ENCODE data around the gene LYVE1.

The LYVE1 gene

GRCh38 chr11:10558288-10558687, 10.2 kb downstream of the LYVE1 start:
- no peak for DNase-seq (ENCODE audit: low spot score)

DNA sequence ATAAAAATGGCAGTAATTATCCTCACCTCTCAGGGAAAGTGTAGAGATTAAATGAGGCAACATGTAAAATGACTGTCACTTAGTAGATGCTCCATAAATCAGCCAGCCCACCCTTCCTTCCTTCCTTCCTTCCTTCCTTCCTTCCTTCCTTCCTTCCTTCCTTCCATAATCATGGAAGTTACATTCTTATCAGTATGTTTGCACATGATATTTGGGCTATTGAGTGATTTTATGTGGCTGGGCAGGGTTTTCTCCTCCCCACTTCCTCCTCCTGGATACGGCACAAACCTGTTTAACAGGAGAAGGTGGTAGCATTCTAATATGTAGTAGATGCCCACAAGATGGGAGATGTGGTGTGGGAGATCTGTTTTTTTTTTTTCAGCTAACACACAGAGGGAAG, 11.9 kb downstream of the LYVE1 start:
- DNase-seq (ENCODE audit: low spot score), result no peak

DNA sequence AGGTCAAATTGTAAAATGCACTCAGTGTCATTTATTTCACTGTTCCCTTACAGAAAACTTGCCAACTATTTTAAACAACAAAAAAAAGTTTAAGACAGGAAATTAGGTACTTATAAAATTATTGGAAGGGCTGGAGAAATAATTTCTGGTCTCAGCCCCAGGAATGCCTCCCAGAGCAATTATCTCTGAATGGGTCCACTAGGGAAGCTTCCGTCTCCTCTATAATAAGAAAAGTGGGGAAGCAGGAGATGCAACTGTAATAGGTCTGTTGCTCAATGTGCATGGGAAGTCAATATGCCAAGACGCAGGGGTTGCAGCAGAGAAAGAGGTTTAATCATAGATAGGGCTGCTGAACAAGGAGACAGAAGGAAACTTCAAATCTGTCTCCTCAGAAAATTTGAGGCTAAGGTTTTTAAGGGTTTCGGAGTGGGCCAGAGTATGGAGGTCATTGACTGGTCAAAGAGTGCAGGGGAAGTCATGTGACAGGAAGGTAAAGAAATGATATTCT, 16.6 kb downstream of the LYVE1 start:
- no peak for DNase-seq (ENCODE audit: low spot score)

DNA sequence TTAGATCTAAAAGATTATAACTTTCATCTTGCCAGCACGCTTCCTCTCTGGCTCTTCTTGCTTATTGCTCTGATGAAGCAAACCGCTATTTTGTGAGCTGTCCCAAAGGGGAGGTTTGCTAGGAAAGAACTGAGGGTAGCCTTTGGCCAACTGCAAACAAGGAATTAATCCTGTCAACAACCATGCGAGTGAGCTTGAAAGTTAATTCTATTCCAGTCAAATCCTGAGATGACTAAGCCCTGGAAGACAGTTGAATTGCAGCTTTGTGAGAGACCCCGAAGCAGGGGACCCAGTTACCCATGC, 17.2 kb downstream of the LYVE1 start:
- DNase-seq (ENCODE audit: low spot score), result no peak

DNA sequence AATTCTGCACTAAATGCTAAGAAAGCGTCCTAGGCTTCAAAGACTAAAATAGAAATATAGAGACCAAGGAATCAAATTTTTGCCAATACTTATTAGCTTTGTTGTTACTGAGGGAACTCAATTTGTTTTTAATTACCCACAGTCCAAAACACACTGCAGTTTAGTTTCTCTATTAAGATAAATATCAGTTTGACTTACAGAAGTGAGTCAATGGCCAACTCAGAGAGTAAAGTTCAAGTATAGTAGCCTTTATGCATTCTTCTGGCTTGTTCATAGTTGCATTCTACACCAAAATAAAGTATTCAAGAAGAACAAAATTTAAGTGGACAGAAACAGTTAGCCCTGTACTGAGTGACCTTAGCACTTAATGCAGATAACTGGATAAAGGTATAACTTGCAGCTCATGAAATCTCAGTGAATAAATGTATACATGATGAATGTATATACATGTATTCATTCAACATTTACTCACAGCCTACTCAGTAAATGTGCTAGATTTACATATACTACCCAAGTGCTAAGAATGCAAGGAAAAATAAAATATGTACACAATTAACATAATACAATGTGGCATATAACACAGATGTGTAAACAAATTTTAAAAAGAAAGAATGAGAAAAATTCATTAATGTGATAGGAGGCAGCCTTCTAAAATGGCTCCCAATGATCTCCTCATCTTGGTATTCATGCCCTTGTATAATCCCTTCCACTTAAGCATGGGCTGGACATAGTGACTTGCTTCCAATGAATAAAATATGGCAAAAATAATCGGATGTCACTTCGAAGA, 17.8 kb downstream of the LYVE1 start:
- DNase-seq (ENCODE audit: low spot score), result no peak

- DNase-seq (ENCODE audit: low spot score), result no peak
These were observed 23.7 kb downstream of the LYVE1 start for GRCh38 chr11:10544491-10545465.

GRCh38 chr11:10543782-10544181, 24.7 kb downstream of the LYVE1 start:
- no peak for DNase-seq (ENCODE audit: low spot score)

GRCh38 chr11:10542776-10543175, 25.7 kb downstream of the LYVE1 start:
- no peak for DNase-seq (ENCODE audit: low spot score)

DNA sequence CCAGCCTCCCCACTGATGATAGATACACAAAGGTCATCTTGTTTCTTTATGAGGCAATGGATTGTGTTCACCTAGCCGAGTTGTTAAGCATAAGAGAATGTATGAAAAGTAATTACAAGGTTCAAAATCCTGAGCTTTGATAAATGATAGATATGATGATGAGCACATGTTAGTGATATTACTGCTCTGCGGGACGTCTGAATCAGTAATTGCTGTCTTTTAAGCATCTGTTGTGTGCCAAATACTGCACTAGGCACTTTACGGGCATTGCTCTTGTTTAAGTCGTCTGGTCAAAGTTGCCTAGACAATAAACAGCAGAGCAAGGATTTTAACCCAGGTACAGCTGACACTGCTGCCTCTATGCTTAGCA, 26.9 kb downstream of the LYVE1 start:
- no peak for DNase-seq (ENCODE audit: low spot score)

DNA sequence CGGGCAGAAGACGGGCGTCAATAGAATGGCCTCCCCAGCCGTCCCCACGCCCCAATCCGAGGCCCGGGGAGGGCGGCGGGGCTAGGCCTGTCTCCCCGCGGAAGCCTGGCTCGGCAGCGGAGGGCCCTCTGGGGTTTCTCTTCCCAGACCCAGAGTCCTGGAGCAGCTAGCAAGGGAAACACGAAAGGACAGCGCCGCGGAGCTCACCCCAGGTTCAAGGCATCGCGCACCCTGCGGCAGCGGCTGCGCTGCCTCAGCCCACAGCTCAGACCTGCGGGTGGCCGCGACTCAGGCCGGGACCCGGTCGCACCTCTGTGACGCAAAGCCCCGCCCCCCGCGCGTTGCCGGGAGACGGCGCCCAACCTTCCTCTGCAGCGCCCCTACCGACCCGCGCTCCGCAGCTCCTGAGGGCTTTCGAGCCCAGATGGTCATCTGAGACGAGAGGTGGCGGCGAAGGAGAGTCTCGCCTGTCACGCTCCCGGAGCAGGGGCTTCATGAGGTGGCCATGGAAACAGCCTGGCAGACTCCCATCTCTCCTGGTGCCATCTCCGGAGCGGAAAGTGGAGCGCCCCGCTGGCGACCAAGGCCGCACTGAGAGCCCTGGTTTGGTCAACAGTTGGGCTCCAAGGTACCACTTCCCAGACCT, 27.4 kb downstream of the LYVE1 start, which contains the start of gene RNF141:
Gene RNF141, minus strand, starts transcription at position 273 of the 646 bp plus-strand sequence. CDS start 7,029 bp downstream, outside the sequence.
- peak; percentile 90 for DNase-seq (ENCODE audit: low spot score)

DNA sequence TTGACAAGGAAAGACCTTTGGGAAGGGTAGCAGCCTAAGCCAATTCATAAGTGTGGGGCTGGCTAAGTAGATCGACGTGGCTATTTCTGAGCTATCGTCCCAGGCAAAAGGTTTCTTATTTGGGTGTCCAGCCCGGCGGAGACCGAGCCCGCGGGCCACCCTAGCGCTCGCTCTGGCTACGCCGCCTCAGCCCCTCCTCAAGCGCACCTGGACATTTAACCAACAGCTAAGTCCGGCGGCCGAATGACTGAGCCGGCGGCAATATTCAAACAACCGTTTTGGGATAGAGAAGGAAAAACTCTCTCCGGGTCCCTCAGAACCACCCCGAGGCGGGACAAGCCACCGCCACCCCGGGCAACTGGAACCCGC, 27.9 kb downstream of the LYVE1 start:
- DNase-seq (ENCODE audit: low spot score), result peak; percentile 41

- DNase-seq (ENCODE audit: low spot score), result peak; percentile 8
These were observed 29.1 kb downstream of the LYVE1 start for GRCh38 chr11:10539339-10539738.

DNA sequence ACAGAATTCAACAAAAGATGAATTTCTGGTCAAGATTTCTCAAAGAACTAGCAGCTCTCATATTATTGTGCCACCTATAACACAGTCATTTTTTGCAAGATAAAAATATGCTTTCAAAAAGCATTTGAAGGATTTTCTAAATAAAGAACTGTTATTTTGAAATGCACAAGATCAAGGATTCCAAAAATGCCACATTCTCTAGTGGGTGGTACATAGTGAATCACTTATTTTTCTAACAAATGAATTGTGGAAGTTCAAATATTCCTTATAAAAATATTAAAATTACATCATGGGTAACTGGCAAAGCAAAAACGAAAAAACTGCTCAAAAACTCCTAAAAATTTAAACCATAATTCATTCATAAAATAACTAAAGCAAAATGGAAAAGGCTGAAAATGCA, 29.5 kb downstream of the LYVE1 start:
- DNase-seq (ENCODE audit: low spot score), result peak; percentile 14

GRCh38 chr11:10537600-10537999, 30.9 kb downstream of the LYVE1 start:
- DNase-seq (ENCODE audit: low spot score), result peak; percentile 5

- DNase-seq (ENCODE audit: low spot score), result peak; percentile 7
These were observed 34.1 kb downstream of the LYVE1 start for GRCh38 chr11:10534316-10534715.

DNA sequence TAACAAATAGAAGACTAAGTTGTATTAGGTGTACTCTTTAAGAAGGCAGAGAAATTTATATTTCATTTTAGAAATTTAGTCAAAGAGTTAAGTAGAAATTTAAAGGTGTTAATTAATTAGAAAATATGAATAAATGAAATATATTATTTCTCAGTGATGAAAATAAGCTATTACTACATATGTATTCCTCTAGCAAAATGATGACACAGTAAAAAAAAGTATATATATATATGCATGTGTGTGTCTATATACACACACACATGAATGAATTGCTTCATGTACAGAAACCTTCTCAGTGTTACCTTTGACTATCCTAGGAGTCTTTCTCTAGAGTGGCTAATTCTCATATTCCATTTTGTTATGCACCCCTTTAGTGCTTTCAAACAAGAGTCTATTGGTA, 35.1 kb downstream of the LYVE1 start:
- DNase-seq (ENCODE audit: low spot score), result no peak

- DNase-seq (ENCODE audit: low spot score), result peak; percentile 2
These were observed 35.9 kb downstream of the LYVE1 start for GRCh38 chr11:10532526-10532925.

DNA sequence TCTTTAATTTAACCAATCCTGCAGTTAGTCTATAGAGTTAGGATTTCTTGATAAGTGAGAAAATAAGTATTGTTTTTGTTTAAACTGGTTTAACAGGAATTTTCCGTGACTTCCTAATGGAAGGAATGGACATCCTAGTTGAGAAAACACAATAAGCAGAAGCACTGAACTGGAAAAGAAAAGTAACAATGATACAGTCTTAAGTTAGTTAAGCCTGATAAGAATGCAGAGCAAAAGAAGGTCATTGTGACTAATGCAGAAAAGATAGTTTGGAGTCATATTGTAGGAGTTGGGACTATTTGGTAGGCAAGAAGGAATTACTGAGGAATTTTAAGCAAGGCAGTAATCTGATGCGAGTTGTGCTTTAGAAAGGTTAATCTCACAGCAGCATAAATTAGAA, 39.2 kb downstream of the LYVE1 start:
- peak; percentile 9 for DNase-seq (ENCODE audit: low spot score)

GRCh38 chr11:10528121-10528520, 40.3 kb downstream of the LYVE1 start:
- no peak for DNase-seq (ENCODE audit: low spot score)

DNA sequence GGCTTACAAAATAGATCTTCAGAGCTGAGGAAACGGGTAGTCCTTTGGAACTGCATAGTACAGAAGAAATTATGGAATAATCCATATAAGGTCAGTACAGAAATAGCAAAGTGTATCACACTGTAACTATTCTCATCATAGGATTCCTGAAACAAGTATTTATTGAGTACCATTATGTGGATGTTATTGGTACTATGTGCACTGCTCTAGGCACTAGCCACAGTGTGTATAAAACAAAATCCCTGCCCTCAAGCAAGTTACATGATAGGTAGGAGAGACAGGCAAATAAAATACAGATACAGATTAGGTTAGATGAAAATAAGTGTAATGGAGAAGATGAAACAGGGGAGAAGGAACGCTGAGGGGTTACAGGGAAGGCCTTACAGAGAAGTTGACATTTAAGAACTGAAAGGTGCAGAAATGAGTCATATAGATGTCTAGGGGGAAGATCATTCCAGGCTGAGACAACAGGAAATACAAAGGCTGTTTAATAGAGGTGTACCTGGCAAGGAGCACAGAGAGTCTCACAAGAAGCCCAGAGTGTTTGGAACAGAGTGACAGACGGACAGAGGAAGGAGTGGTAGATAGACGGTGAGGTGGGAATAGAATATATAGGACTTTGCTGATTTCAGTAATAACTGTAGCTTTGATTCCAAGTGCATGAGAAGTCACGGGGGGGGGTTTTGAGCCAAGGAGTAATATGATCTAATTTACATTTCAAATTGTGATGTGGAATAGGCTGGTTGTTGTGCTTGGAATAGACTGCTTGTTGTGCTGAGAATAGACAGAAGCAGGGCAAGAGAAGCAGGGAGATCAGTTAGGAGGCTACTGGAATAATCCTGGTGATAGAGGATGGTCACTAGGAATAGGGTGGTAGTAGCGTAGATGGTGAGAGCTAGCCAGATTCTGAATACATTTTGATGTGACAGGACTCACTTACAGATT, 41.2 kb downstream of the LYVE1 start:
- DNase-seq (ENCODE audit: low spot score), result peak; percentile 96

DNA sequence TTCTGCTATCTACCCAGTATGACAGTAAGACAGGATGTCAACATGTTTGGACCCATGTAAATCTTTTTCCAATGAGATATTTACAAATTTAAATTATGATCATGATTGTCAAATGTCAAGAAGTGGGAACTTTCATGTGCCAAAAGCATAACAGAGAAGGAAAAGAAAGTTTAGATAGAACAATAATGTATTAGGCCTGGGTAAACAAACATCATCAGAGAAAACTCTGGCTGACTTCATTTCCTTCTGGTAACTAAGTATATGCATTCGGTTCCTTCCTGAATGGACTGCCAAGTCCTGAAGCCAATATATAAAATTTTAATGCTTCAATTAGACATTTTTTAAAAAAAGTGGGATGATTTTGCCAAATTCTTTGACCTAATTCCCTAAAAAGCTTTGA, 44.0 kb downstream of the LYVE1 start:
- peak; percentile 8 for DNase-seq (ENCODE audit: low spot score)

Measured in pons (tissue), 1 donor.